SKM-1 treated with dmso at 0.1 percent for 144 hours (cell line): ENCODE measurements around the gene TOPBP1.
"Not testable (repeated sequence)": the region's sequence is repeated elsewhere in the genome, so short reads cannot be mapped to it uniquely, and the experiment has no call there.

ENCODE experiments used
- DNase-seq: peaks from one replicate; lab custom pipeline; 2025; ENCODE audit not compliant: unreplicated experiment; lab: John Stamatoyannopoulos, UW

The TOPBP1 gene

GRCh38 chr3:133661454-133662277 lies at the start of gene TOPBP1:
Gene TOPBP1, minus strand, starts transcription at chr3:133661941. Its CDS starts 814 bp downstream, at chr3:133661127.
- peak; percentile 83 for DNase-seq

GRCh38 chr3:133711013-133711412 lies 49.3 kb upstream of the TOPBP1 start:
- no peak for DNase-seq

GRCh38 chr3:133709139-133709750 lies 47.5 kb upstream of the TOPBP1 start:
- peak; percentile 8 for DNase-seq

GRCh38 chr3:133706033-133706432 lies 44.3 kb upstream of the TOPBP1 start:
- DNase-seq: no peak

GRCh38 chr3:133703915-133704314 lies 42.2 kb upstream of the TOPBP1 start:
- DNase-seq: peak; percentile 24

- DNase-seq: no peak
Observed at GRCh38 chr3:133701435-133702358, 40.0 kb upstream of the TOPBP1 start.

GRCh38 chr3:133700351-133700750 lies 38.6 kb upstream of the TOPBP1 start:
- no peak for DNase-seq

GRCh38 chr3:133699903-133700302 lies 38.2 kb upstream of the TOPBP1 start:
- no peak for DNase-seq

- no peak for DNase-seq
Observed at GRCh38 chr3:133699467-133699866, 37.7 kb upstream of the TOPBP1 start.

- no peak for DNase-seq
Observed at GRCh38 chr3:133697960-133698359, 36.2 kb upstream of the TOPBP1 start.

- no peak for DNase-seq
Observed at GRCh38 chr3:133695560-133696171, 33.9 kb upstream of the TOPBP1 start.

- DNase-seq: no peak
Observed at GRCh38 chr3:133694288-133695268, 32.8 kb upstream of the TOPBP1 start.

GRCh38 chr3:133693821-133694220 lies 32.1 kb upstream of the TOPBP1 start:
- DNase-seq: no peak

GRCh38 chr3:133692759-133693158 lies 31.0 kb upstream of the TOPBP1 start:
- DNase-seq: no peak

GRCh38 chr3:133691273-133692107 lies 29.7 kb upstream of the TOPBP1 start:
- DNase-seq: no peak

GRCh38 chr3:133677993-133678392 lies 16.3 kb upstream of the TOPBP1 start:
- DNase-seq: not testable (repeated sequence)

GRCh38 chr3:133676336-133677118 lies 14.8 kb upstream of the TOPBP1 start:
- DNase-seq: no peak
